Inflammatory macrophage treated with lipopolysaccharide for 1 hour (primary cell): ENCODE measurements around the gene THRB.

Source experiments
- DNase-seq, 2 donors: peaks; one replicate each; pipeline ENCODE4 v3.0.0-alpha.2; 2020 to 2022

THRB gene

GRCh38 chr3:24215502-24215901 is 279.1 kb downstream of the THRB start:
- DNase-seq: no peak

DNA sequence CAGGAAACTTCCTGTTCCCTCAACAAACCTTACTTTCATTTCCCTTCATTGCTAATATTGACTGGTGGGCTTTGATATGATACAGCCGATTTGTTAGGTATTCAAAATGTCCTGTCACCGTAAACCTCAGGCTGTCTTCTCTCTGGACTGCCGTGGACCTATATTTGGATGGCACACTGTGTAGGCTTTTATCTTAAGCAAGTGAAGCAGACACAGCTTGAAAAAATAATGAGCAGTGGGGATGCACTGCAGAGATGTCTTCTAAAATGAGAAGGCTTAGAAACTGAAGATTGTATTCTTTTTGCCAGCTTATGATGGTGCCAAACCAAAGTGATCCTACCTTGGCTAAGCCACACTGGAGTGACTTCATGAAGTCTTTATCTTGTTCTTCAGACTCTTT is 283.3 kb downstream of the THRB start:
- no peak for DNase-seq

GRCh38 chr3:24202071-24202470 is 292.6 kb downstream of the THRB start:
- DNase-seq: no peak

GRCh38 chr3:24201301-24201700 is 293.3 kb downstream of the THRB start:
- no peak for DNase-seq

DNA sequence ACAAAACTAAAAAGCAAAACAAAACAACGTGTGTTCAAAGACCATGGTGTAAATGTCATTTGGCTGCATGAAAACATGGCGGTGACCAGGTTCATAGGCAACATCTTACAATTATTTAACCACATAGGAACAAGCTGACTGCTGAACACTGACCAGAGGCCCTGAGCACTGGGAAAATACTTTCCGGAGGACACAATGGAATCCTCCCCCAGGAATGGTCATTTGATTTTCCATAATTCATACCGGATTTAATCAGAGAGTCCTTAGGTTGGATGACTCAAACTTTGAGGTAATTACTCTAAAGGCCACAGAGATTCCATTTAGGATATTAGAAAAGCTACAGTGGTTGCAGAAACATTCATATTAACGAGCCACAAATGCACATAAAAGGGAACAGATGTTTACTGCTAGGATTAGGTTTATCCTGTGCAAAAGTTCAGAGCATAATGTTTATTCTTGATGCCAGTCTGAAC is 294.8 kb downstream of the THRB start:
- no peak for DNase-seq

GRCh38 chr3:24199300-24199699 is 295.4 kb downstream of the THRB start:
- no peak for DNase-seq

GRCh38 chr3:24198728-24199127 is 295.9 kb downstream of the THRB start:
- DNase-seq: no peak

GRCh38 chr3:24197809-24198208 is 296.8 kb downstream of the THRB start:
- no peak for DNase-seq

- no peak for DNase-seq
Observed at GRCh38 chr3:24196526-24196925, 298.1 kb downstream of the THRB start.

- no peak for DNase-seq
Observed at GRCh38 chr3:24195504-24196230, 299.0 kb downstream of the THRB start.

DNA sequence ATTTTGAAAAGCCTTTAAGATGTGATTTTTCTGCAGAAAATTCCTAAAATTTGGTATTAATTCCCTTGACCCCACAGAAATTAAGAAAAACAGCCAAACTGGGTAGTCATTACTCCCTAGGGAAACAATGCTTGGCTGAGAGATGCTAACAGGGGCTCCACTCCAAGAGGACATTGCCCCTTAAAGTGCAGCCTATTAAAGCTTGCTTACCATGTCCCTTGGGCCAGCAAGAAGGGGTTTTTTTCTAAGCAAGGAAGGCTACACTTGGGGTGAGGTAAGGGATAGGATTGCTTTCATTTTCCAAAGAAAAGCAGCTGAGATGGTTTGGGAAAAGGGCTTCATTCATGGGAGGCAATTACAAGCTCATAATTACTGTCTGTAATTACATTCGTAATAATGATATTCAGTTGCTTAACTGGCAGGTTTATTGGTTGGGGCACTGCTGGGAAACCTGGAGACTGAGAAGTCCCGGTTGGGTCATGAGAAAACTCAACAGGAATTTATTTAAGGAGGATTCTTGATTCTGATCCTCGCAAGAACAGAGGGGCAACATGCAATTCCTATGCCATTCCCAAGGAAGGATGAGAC is 302.1 kb downstream of the THRB start:
- no peak for DNase-seq

DNA sequence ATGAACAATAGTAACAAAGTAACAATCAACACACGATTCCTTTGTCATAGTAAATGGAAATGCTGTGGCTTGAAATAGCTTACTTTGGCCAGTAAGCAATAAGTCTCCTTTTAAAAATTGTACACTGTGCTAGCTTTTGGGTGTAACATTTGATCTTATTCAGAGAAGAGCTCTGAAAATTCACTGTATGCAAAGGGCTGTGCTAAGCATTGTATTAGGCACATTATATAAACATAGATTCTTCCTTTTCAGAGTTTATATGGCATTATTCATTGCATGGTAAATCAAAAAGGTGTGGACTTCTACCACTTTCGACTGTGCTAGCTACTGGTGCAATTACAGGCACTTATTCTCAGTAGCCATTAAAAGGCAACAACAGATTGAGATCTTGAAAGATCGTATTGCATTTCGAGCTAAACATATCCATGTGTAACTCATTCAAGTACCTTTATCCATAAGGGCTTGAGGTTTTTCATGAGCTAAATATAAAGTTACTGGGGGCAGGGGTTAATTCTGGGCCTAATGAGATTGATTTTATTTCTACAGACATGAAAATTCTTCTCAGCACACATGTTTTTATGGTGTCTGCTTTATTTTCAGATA is 302.7 kb downstream of the THRB start:
- DNase-seq: no peak

- DNase-seq: no peak
Observed at GRCh38 chr3:24190256-24190655, 304.4 kb downstream of the THRB start.

DNA sequence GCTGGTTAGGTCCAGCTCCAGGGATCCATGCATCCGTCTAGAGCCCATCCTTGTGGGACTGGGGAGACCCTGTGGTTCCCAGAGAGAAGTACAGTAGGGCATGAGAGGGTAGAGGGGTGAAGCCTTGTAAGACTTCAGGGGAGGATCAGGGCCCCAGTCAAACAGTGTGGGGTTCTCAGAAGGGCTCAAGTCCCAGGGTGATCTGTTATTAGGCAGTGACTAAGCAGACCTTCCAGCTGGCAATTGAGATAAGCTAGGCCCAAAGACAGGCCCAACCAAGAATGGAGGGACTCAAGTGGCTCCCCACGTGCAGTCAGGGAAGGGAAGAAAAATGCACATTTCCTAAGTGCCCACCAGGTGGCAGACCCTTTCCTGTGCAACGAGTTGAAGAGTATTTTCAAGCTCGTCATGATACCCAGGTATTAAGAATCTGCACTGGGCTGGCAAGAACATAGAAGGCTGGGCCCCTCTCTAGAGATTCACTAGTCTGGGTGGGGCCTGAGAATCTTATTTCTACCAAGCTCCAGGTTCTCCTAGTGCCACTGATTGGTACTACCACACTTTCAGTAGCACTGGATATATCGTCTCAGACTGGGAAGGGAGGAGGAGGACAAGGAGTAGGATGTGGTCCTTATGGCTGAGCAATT is 308.8 kb downstream of the THRB start:
- DNase-seq: peak; percentile 17 to 50

GRCh38 chr3:24184528-24185176 is 310.0 kb downstream of the THRB start:
- DNase-seq: no peak

DNA sequence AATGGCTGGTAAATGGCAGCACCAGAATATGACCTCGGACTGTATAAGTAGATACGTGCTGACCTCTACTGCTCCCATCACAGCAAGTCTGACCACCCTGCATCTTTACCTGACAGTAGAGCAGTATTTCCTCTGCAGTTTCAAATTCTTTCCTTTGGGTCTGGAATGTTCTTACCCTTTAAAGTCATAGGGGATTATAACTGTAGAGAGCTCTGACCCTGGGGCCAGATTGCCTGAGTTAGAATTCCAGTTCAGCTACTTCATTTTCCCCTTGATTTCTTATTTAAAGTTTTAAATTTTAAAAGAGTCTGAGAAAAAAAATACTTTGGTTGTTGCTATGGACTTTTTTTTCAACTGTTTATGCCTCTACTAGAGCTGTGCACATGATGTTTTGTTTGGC is 311.9 kb downstream of the THRB start:
- DNase-seq: no peak

DNA sequence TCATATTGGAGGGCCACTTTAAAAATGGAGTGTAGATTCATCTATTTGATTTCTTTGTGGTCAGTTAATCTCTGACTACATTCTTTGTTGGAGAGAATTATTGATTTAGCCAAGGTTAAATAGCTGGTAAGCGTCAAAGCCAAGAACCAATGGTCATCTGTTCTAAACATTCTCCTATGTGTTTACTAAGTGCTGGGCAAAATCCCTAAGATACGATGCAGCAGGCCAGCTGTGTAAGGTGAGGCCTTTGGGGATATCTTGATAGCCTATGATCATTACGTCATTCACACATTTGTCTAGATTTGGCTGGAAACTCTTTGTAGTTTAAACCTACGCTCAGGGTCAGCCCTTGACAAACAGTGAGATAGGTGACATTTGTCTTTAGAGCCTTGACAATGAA is 313.4 kb downstream of the THRB start:
- DNase-seq: no peak

GRCh38 chr3:24180616-24181015 is 314.0 kb downstream of the THRB start:
- DNase-seq: no peak

DNA sequence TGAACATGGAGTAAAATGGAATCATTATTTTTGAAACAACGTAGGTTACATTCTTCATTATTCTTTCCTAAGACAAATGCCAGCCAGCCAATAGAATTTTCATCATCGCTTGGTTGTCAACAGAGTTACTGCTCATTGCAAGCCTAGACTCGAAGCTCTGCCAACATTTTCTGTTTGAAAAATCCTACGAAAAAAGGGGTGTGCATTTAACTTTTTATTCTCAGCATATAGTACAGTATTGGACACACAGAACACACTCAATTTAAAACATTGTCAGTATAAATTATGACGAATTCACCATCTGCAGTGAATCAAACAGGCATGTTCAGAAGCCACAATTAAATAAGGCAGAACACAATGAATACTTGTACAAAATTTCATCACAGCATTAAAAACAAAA is 317.4 kb downstream of the THRB start:
- no peak for DNase-seq

DNA sequence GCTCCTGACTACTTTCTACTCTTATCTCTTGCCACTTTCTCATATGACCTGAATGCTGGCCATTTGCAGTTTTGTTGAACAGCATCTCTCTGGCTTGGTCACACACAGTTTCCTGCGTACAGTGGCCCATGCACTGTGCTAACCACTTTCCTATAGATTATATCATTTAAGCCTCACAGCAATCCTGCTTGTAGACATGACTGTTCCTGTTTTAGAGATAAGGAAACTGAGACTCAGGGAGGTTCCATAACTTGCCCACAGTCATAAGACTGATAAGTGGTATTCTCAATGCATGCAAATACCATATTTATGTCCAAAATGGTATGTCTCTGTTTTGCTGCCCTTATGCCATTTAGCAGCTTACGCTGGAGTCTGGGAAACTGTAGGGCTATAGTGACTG is 320.0 kb downstream of the THRB start:
- no peak for DNase-seq

DNA sequence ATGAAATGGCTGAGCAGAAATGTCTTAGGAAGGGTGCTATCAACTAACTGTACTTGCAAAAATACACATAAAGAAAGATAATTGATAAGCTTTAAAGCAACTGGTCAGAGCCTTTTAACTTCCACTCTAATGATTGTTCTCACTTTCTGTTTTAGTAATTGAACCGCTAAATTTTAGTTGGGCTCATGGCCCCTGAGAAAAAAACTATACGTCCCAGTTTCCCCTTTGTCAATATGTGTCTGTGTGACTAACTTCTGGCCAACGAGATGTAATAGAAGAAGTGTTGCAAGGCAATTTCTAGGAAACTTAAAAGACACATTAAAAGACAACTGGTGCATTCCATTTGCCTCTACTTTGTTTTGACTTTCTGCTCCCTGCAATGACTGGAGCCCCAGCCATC is 325.7 kb downstream of the THRB start:
- no peak for DNase-seq

DNA sequence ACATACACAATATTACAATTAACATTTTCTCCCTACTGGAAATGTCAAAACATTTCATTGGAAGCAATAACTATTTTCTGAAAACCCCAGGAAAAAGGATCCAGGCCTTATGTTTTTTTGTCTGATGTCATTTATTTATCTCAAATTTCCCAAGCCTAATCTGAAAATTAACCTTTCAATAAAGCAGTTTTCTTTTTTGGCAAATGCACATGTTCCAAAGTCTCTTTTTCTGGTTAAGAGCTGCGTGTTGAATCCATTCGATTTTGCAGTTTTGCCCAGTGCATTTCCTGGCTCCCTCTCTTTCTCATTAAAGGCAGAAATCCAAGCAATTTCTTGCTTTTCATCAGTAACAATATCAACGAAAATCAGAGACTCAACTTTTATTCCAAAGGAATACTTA is 327.2 kb downstream of the THRB start:
- no peak for DNase-seq

DNA sequence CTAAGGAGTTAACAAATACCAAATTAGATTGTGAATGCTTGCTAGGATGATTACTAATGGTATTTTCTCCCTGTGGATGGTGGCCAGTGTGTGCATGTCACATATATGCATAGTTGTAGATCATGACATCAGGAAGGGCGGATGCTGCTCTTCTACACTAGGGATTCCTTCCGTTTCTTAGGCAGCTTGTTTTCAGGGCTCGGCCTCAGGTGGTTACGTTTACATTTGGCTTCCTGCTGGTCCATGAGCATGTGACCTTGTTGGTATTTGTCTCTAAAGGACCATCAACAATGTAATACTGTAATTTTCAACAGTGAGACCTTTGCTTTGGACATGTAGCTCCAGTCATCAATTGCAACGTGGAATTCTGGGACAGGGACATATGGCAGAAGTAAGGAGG is 328.1 kb downstream of the THRB start:
- DNase-seq: no peak
